HG03060 (cell line): ENCODE data around the gene CADPS.

ENCODE experiments used
- ATAC-seq: cut with Tn5 transposase; IDR thresholded peaks from one replicate; pipeline ENCODE4 v1.9.1; 2021; ENCODE audit warnings: low read depth, moderate number of reproducible peaks; ENCODE audit not compliant: unreplicated experiment

The CADPS gene

GRCh38 chr3:62873761-62874710 is 1.2 kb downstream of the CADPS start:
- ATAC-seq: no peak

GRCh38 chr3:62873451-62873760 is 1.8 kb downstream of the CADPS start:
- no peak for ATAC-seq

GRCh38 chr3:62872318-62872717 is 2.9 kb downstream of the CADPS start:
- ATAC-seq: no peak

GRCh38 chr3:62870321-62870720 is 4.9 kb downstream of the CADPS start:
- no peak for ATAC-seq

- no peak for ATAC-seq
These were observed 11.6 kb downstream of the CADPS start for GRCh38 chr3:62863648-62864047.

DNA sequence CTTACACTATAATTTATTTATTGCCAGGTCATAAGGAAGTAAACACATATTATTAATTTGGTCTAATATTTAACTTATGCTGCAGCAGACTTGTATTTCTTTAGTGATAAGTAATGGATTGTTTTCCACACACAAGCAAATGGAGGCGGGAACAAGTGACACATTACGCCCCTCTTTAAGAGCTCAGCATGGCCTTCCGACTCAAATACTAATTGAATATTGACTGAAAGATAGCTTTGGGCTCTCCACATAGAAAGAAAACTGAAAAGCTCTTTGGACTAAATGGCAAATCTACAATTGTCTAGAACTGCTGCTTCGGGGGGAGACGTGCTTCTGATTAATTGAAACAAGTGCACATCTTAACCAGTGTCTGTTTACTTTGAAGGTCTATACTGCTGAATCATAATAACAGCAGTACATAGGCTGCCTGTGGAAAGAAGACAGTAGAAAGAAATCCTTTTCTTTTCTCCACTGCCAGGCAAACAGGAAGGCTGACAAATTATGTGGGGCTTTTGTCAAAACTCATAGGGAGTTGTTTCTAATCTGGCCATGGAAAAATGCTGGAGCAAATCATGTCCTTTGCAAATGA is 15.9 kb downstream of the CADPS start:
- no peak for ATAC-seq

GRCh38 chr3:62845996-62846395 is 29.2 kb downstream of the CADPS start:
- no peak for ATAC-seq

- ATAC-seq: no peak
These were observed 31.7 kb downstream of the CADPS start for GRCh38 chr3:62843508-62843907.

DNA sequence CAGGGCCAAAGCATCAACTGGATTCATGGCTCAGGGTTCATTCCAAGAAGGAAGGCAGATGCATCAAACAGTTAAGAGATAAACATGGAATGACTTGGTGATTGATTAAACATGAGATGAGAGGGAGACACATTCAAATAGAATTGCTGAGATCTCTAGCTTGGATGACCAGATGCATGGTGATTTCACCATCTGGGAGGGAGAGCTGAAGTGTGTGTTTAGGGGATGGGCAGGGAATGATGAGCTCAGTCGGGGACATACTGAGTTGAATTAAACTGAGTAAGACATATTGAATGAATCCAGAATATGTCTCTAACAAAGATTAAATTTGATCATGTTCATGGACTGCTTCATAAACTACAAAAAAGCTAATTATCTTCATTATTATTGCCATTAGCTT is 35.5 kb downstream of the CADPS start:
- no peak for ATAC-seq

DNA sequence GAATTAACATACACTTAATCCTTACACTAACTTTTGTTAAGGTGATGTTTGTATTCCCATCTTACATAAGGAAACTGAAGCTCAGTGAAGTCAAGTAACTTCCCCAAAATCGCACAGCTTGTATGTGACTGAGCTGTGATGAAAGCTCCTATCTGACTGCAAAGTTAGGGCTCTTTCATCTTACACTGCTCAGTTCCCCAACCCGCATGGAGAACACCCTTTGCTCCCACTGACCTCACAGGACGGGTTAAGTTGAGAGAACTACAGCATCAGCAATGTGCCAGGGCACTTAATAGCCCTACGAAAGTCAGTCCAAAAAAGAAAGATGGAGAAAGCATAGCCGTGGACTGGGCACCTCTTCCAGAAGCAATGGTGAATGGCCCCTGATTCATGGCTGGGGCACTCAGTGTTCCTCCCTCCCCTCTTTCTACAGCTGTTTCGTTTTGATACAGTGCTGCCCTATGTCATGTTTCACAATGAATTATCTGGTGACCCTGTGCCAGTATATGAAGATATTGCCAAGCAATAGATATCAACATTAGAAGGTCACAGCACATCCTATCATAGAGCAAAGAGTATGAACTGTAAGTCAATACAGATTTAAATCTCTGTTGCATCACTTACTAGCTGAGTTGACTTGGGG is 38.0 kb downstream of the CADPS start:
- no peak for ATAC-seq

DNA sequence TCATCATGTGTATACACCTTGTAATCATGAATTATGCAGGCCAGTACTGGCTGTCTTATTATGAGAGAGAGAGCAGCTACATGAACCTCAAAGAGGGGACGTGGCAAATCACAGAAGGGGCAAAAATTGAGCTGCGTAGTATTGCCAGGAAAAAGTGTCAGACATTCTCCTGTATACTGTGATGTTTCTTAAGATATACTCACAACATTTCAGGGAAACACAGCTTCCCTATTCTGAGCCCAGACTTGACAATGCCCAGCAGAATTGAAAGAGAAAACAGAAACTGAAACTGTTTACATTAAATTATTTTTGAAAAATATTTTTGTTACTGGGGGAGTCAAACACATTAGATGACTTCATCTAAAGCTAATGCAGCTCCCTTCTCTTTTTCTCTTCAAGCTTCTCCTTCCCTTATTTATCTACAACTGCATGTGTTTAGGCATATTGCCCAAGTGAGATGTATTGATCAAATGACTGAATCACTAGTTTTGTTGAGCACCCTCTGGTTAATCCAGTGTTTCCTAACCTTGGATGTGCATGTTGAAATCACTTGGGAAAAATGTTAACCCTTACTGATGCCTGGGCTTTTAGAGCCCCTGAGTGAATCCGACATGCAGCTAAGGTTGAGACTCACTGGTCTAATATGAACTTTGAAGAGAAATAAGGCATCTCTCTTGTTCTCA is 39.5 kb downstream of the CADPS start:
- ATAC-seq: no peak

DNA sequence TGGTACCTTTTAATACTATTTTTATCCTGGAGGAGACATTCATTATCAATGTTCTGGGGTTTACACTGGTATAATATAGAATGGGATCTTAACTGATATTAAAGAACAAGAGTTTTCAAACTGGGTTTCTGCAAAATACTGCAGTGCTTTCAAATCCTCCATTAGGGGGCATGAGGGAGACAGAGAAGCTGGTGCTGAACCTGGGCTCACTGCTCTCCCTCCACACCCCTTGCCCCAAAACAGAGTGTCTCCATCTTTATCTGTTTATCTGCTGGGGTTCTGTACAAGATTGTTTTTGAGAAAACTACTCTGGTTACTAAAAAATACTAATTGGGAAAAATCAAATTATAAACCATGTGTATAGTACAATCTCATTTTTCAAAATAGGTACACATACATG is 41.7 kb downstream of the CADPS start:
- no peak for ATAC-seq

DNA sequence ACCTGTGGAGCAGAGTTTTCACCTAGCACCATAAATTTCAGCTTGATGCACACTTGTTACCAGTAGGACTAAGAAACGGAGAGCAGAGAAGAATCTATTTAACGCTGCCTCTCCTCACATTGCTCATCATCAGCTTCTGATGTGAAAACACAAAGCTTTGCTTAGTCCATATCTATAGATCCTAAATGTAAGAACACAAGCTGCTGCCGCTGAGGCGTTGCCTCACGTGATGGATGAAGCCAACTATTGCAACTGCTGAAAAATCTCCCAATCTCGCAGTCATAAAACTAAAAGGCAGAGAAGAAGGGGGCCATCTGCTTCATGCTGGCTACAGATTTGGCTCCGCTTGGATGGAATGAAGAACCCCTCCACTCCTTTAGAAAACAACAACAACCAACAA is 42.7 kb downstream of the CADPS start:
- ATAC-seq: no peak

DNA sequence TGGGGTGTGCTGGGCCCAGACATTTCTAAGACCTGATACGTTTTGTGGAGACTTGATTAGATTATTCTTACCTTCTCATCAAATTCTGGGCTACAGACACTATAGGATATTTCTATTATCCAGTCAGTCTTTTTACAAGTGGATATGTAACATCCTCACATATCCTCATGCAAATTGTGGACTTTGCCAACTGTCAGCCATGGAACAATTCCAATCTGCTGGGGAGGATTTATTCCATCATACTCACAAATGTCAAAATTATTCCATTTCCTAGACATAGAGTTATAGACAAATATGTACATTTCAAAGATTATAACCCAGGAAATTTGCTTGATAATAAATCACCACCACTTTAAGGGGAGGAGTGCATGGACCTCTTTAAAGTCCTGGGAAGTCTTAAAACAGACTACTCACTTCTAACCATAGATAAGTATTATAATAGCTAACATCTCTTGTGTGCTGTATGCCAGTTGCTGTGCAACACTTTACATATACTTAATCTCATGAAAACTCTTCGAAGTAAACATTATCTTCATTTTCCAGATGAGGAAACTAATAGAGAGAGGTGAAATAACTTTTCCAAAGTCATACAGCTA is 44.4 kb downstream of the CADPS start:
- no peak for ATAC-seq

GRCh38 chr3:62827550-62827949 is 47.7 kb downstream of the CADPS start:
- no peak for ATAC-seq

DNA sequence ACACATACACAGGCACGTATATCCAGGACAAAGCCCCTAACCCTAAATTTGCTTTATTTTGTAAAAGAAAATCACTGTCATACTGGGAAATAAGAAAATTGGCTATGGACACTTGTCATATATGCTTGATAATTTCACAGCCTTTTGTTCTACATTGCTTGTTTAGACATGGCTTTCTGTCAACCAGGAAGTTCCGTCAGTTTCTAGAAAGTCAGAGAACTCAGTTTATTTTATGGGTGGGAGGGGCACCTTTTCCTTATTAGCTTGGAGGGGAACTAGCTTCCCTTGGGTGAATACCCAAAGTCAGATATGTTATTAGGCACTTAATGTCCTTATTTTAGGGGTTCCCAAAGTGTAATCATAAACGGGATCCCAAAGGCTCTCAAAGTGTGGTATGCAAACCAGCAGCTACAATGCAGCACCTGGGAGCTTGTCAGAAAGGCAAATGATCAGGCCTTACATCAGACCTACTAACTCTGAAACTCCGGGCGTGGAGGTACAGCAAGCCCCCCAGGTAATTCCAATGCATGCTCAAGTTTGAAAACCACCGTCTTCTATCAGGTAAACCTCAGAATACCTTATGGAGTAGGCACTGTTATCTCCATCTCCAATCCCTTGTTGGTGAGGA is 50.1 kb downstream of the CADPS start:
- ATAC-seq: no peak

DNA sequence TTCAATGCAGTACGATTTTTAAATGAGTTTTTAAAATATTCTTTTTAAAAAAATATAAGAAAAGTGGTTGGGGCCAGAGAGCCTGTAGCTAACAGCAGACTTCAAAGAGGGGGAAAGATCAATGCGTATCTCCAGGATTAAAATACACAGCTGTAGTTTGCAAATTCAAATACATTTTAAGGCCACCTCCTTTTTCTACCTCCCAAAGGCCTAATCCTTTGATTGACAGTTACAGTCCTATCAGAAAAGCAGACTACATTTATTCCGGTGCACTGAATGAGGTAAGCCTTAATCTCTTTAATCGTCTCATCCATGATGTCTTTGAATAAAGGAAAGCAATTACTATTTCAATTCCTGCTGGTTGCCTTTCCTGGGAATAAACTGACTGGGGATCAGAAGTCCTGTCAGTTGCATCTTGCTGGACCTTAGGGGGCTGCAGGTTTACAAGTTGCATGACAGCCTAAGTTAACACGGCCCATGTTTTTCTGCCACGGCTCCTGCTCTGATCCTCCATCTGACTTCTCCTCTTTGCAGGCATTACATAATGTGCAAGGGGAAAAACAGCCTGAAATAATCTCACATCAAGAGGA is 51.7 kb downstream of the CADPS start:
- ATAC-seq: no peak

DNA sequence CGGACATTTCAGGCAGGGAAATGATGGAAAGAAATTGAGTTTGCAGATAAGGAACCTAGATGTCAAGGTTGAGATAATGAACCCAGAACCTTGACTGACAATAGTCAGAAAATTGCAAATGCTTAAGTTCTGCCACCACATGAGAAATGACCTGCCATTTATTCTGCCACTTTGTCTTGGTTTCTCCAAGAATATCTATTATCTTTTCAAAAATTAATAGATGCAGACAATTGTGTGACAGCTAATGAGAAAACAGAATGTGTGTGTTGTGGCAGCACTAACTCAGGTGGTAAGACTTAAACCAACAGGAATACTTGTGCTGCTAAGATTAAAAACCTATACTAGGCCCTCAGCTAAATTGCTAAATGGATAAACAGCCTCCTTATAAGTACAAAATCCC is 52.3 kb downstream of the CADPS start:
- ATAC-seq: no peak

- peak; percentile 74 for ATAC-seq
These were observed 56.9 kb downstream of the CADPS start for GRCh38 chr3:62818347-62818746.

DNA sequence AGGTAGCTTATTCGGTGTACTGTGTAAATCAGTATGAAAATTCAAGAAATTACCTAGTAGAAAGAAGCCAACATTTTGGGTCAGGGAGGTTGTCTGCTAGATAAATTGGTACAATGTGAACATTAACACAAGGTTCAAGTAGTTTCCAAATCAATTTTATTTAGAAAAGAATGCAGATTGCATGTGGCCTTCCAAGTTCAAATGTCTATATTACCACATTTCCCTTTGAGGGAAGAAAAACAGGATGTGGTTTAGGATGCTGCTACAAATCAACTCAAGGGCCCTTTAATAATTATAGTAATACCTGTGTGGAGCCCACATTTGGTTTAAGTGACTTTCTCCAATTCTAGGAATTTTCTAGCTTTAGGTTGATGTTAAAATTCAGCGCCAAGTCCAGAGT is 57.5 kb downstream of the CADPS start:
- no peak for ATAC-seq
